Mucosa of descending colon (tissue), 3 donors: ENCODE data around the gene PHOSPHO1. TPM values are rescaled to one million over a fixed set of nuclear protein-coding genes. Genes with fewer than 3 reads are reported as not detected.

Experiments
- ATAC-seq: fragments of 200-7000 bp; cut with Tn5 transposase; one replicate; pipeline ENCODE4 v1.9.1; 2020; ENCODE audit warnings: mild to moderate bottlenecking, moderate library complexity
- DNase-seq, 3 donors: peaks; one replicate each; pipeline ENCODE4 v3.0.0-alpha.2; 2020
- H3K36me3 ChIP-seq: fragments of 200-600 bp; one replicate; pipeline ENCODE4 v1.8.0; 2021; ENCODE audit warnings: low read depth, mild to moderate bottlenecking
- H3K4me1 ChIP-seq: fragments of 200-600 bp; one replicate; pipeline ENCODE4 v1.8.0; 2021; ENCODE audit warnings: low read depth, mild to moderate bottlenecking
- H3K4me3 ChIP-seq: fragments of 200-600 bp; one replicate; pipeline ENCODE4 v1.8.0; 2021; ENCODE audit warnings: mild to moderate bottlenecking
- H3K9me3 ChIP-seq: fragments of 200-600 bp; one replicate; pipeline ENCODE4 v1.8.0; 2021; ENCODE audit warnings: mild to moderate bottlenecking
- CTCF ChIP-seq: fragments of 200-600 bp; IDR thresholded peaks from one replicate; pipeline ENCODE4 v1.8.0; 2022; ENCODE audit warnings: antibody characterized with exemption, mild to moderate bottlenecking
- intact Hi-C, 2 donors: fragments of 100-400 bp; cut with DNase I in 1 of 2; cut with micrococcal nuclease in 1 of 2; formaldehyde crosslinking; loops; one replicate each; pipeline versions ENCODE4 v1.11.0 to v1.11.1; 2022; cut with DNase I, micrococcal nuclease
- total RNA-seq, 3 donors: library from RNA; stranded (reverse); fragmentation: NEBNext Ultra II Directional in 2 of 3; extraction: Animal tissue kit (Norgen Biotek cat#: 25700) in 2 of 3; gene quantifications; one replicate each; pipeline versions ENCODE4 v1.2.1 to v1.2.4, GENCODE V29; 2021 to 2023
- donor health status: DM: no; HTN: no; CAD: no; lungs with moderate emphysema.
- donor health status: DM: no; HTN: no; CAD: no.
- donor health status: DM: no; HTN: yes; CAD: no.

Gene PHOSPHO1
- total RNA-seq, 3 donors from 2014 or later, result 0.25 TPM; not detected in 2

GRCh38 chr17:49214676-49215360, 15.8 kb downstream of the PHOSPHO1 start:
- TF ChIP-seq CTCF, result no peak
- H3K9me3 ChIP-seq, result no peaks in the 10 kb centered on the region
- H3K4me3 ChIP-seq, result no peak overlapping the region
- no peak for ATAC-seq
- peaks cover 7% of the 10 kb centered on the region for H3K4me1 ChIP-seq
- intact Hi-C loops, result no loop called here
- no peak for DNase-seq
- no peaks in the 10 kb centered on the region for H3K36me3 ChIP-seq

DNA sequence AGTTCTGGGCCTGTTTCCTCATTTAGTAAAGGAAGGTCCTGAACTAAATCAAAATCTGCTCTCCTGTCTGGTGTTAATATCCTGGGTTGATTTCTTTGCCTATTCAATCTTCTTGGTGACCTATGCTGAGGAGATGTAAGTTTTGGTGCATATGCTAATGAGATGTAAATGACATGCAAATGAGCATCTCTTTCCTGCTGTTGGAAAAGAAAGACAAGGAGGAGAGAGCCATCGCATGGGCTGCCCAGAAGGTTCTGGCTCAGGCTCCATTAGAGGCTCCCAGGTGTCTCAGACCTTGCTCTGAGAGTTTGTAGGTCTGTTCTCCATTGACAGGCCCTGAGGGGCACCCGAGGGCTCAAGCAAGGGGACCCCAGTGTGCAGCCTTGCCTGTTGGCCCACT, 16.7 kb downstream of the PHOSPHO1 start:
- Histone ChIP-seq H3K4me3 (no peak overlapping the region), H3K36me3 (no peaks in the 10 kb centered on the region), H3K4me1 (peaks cover 7% of the 10 kb centered on the region), H3K9me3 (no peaks in the 10 kb centered on the region)
- ATAC-seq (no peak), DNase-seq (no peak)
- no peak for TF ChIP-seq CTCF
- intact Hi-C loops, result no loop called here

- intact Hi-C loops, result no loop called here
- DNase-seq, result no peak
- H3K4me3 ChIP-seq, result no peak overlapping the region
Observed at GRCh38 chr17:49213399-49213798, 17.2 kb downstream of the PHOSPHO1 start.

GRCh38 chr17:49210158-49211029, 20.2 kb downstream of the PHOSPHO1 start, which contains the start of the genes ABI3 and GNGT2:
ABI3 (plus strand) TSS chr17:49210707; CDS start chr17:49210725, 18 bp downstream.
GNGT2 (minus strand) TSS chr17:49210574; CDS start chr17:49207422, 3,152 bp downstream.
- H3K9me3 ChIP-seq, result no peaks in the 10 kb centered on the region
- DNase-seq (peak; percentile 60 to 76 (median 65)), ATAC-seq (peak; percentile 81)
- intact Hi-C loops, result no loop called here
- no peak for TF ChIP-seq CTCF
- no peaks in the 10 kb centered on the region for H3K4me1 ChIP-seq
- H3K36me3 ChIP-seq, result no peaks in the 10 kb centered on the region
- no peak within 1 kb of the TSS for H3K4me3 ChIP-seq

More at GRCh38 chr17:49213399-49213798, 17.2 kb downstream of the PHOSPHO1 start:
- H3K9me3 ChIP-seq, result no peaks in the 10 kb centered on the region
- no peaks in the 10 kb centered on the region for H3K36me3 ChIP-seq
- TF ChIP-seq CTCF, result no peak
- no peak for ATAC-seq
- H3K4me1 ChIP-seq, result peaks cover 7% of the 10 kb centered on the region

DNA sequence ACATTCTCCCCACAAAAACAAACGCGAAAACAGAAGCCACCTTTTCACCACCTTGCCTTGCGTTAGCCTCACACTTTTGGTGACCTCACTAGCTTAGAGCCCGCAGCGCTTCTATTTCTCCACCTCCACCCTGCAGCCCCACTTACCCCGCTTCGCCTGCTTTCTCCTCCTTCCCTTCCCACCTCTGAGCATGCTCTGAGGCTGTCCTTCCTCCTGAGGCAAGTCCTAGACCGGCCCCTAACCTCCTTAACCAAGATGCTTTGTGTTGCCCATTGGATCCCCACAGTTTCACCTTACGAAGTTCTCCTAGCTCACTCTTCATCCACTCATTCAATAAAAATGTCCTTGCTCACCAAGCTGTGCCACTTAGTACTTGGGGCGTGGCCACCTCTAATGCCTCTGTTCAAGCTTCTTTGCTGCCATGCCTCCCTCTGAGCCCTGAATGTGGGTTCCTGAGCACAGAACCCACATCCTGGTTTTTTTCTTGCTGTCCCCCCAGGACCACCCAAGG, 21.5 kb downstream of the PHOSPHO1 start:
- Histone ChIP-seq H3K36me3 (no peaks in the 10 kb centered on the region), H3K4me1 (no peaks in the 10 kb centered on the region), H3K9me3 (no peaks in the 10 kb centered on the region), H3K4me3 (no peak overlapping the region)
- TF ChIP-seq CTCF, result no peak
- no peak for DNase-seq
- intact Hi-C loops, result no loop called here
- ATAC-seq, result no peak
